Aorta (tissue), 5 donors: ENCODE data around the gene STAT4. TPM values are rescaled to one million over a fixed set of nuclear protein-coding genes. Genes with fewer than 3 reads are reported as not detected.

Experiments used
- ATAC-seq: fragments of 200-7000 bp; cut with Tn5 transposase; one replicate; pipeline ENCODE4 v1.9.1; 2022; ENCODE audit warnings: moderate library complexity; ENCODE audit not compliant: low FRiP score
- DNase-seq, 2 donors: peaks; one replicate each; pipeline ENCODE4 v3.0.0-alpha.2; 2020
- H3K27ac ChIP-seq, 2 donors: one replicate each; pipeline ENCODE4 v1.5.1; 2013; ENCODE audit warnings: low read length in 2 of 2, mild to moderate bottlenecking in 2 of 2, moderate library complexity in 2 of 2, control low read depth in 1 of 2, inconsistent platforms in 1 of 2, low read depth in 1 of 2
- H3K27me3 ChIP-seq, 2 donors: one replicate each; pipeline ENCODE4 v1.6.1; 2013; ENCODE audit warnings: control low read depth in 1 of 2, low read length in 1 of 2, mild to moderate bottlenecking in 1 of 2, moderate library complexity in 1 of 2; ENCODE audit not compliant: insufficient read depth in 2 of 2, control insufficient read depth in 1 of 2
- H3K36me3 ChIP-seq, 2 donors: one replicate each; pipeline ENCODE4 v1.6.1; 2013; ENCODE audit warnings: control low read depth in 1 of 2, low read length in 1 of 2, mild to moderate bottlenecking in 1 of 2; ENCODE audit not compliant: insufficient read depth in 2 of 2, control insufficient read depth in 1 of 2
- H3K4me1 ChIP-seq, 2 donors: one replicate each; pipeline ENCODE4 v1.6.1; 2013; ENCODE audit warnings: low read length in 2 of 2, control low read depth in 1 of 2, mild to moderate bottlenecking in 1 of 2, moderate library complexity in 1 of 2; ENCODE audit not compliant: insufficient read depth in 2 of 2, control insufficient read depth in 1 of 2
- H3K4me3 ChIP-seq, 2 donors: one replicate each; pipeline ENCODE4 v1.5.1; 2013; ENCODE audit warnings: low read length in 2 of 2, control low read depth in 1 of 2, mild to moderate bottlenecking in 1 of 2
- H3K9me3 ChIP-seq: one replicate; pipeline ENCODE4 v1.6.1; 2013; ENCODE audit warnings: mild to moderate bottlenecking, low read length; ENCODE audit not compliant: control insufficient read depth
- WGBS, 2 donors: extraction: QIAGEN DNeasy Blood & Tissue Kit; methylation state at CpG; one replicate each; pipeline ENCODE4 v1.1.7; 2013; 5-methylcytosine and 5-hydroxymethylcytosine counted together
- intact Hi-C, 2 donors: fragments of 100-400 bp; cut with DNase I; formaldehyde crosslinking; loops; one replicate each; pipeline versions ENCODE4 v1.14.2 to v1.15.0; 2022
- polyA plus RNA-seq, 2 donors: library from polyadenylated mRNA; stranded (reverse); fragments of 200-250 nt; gene quantifications; one replicate each; pipeline ENCODE4 v1.2.3, GENCODE V29; 2013
- total RNA-seq, 2 donors: library from RNA; stranded (reverse); fragmentation: NEBNext Ultra II Directional; extraction: Animal tissue kit (Norgen Biotek cat#: 25700); gene quantifications; one replicate each; pipeline ENCODE4 v1.2.1, GENCODE V29; 2021
- donor health status: healthy with polysubstance abuse.
- donor health status: Bipolar disorder and iron deficiency.
- donor health status: DM: no; HTN: no; CAD: no.
- donor health status: DM: no; HTN: no; CAD: no.
- donor health status: DM: yes; HTN: yes; CAD: no.

STAT4 gene
- total and polyA plus RNA-seq, 4 donors, result 1.1 to 7.7 (median 3.0) TPM

GRCh38 chr2:191103774-191104173, 47.0 kb downstream of the STAT4 start:
- intact Hi-C loops, result no loop called here
- ATAC-seq (no peak), DNase-seq (no peak)
- WGBS, 2 donors, result 94% methylated on average over 1 of the region's 1 CpG
- Histone ChIP-seq H3K27ac (no peak overlapping the region), H3K9me3 (no peaks in the 10 kb centered on the region), H3K36me3 (no peaks in the 10 kb centered on the region), H3K27me3 (no peaks in the 10 kb centered on the region), H3K4me1 (no peaks in the 10 kb centered on the region), H3K4me3 (no peak overlapping the region)

DNA sequence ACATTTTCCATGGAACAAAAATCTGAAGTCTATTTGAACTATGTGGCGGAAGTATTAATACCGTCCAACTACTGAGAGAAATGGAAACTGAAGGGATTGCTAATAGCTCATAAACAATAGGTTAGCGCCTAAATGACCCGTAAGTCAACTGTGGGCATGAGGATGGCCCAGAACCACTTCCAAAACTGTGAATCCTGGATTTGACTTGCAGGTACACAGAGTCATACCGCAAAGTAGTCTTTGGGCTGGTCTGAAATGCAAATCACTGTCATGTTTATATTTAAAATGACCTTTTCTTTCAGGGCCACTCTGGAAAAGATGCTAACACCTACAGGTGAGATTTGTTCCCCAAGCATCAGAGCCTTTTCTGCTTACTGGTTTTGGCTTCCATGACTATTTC, 50.6 kb downstream of the STAT4 start:
- Histone ChIP-seq H3K4me1 (no peaks in the 10 kb centered on the region), H3K27me3 (no peaks in the 10 kb centered on the region), H3K9me3 (no peaks in the 10 kb centered on the region), H3K27ac (no peak overlapping the region), H3K4me3 (no peak overlapping the region), H3K36me3 (no peaks in the 10 kb centered on the region)
- intact Hi-C loops, result no loop called here
- ATAC-seq (no peak), DNase-seq (no peak)
- 97 to 98% methylated on average over 5 of the region's 5 CpGs for WGBS, 2 donors

GRCh38 chr2:191087311-191087710, 63.5 kb downstream of the STAT4 start:
- H3K4me1 ChIP-seq, result no peaks in the 10 kb centered on the region
- H3K36me3 ChIP-seq, result no peaks in the 10 kb centered on the region
- H3K27ac ChIP-seq, result no peak overlapping the region
- no peaks in the 10 kb centered on the region for H3K9me3 ChIP-seq
- ATAC-seq, result no peak
- no peaks in the 10 kb centered on the region for H3K27me3 ChIP-seq
- intact Hi-C loops, result no loop called here
- 98 to 100% methylated on average over 2 of the region's 2 CpGs for WGBS, 2 donors
- H3K4me3 ChIP-seq, result no peak overlapping the region
- no peak for DNase-seq

DNA sequence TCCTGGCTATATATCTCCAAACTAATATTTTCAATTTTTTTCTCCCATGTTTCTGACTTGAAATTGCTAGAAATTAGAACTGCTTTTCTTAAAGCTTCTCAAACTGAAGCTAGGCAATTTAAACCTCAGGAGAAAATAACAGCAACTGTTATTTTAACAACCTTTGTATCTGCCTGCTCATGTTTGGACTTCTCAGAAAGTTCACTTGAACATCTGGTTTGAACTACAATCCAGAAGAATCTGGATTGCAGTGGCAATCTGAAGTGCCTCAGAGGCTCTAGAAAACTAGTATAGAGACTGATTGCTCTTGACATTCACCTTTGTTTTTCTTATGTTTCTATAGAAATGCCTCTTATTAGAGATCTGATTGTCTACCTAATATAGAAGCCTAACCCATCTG, 64.1 kb downstream of the STAT4 start:
- H3K27ac ChIP-seq, result no peak overlapping the region
- H3K9me3 ChIP-seq, result no peaks in the 10 kb centered on the region
- intact Hi-C loops, result no loop called here
- H3K27me3 ChIP-seq, result no peaks in the 10 kb centered on the region
- no peaks in the 10 kb centered on the region for H3K4me1 ChIP-seq
- no peak overlapping the region for H3K4me3 ChIP-seq
- H3K36me3 ChIP-seq, result no peaks in the 10 kb centered on the region
- ATAC-seq, result no peak
- DNase-seq, result no peak

DNA sequence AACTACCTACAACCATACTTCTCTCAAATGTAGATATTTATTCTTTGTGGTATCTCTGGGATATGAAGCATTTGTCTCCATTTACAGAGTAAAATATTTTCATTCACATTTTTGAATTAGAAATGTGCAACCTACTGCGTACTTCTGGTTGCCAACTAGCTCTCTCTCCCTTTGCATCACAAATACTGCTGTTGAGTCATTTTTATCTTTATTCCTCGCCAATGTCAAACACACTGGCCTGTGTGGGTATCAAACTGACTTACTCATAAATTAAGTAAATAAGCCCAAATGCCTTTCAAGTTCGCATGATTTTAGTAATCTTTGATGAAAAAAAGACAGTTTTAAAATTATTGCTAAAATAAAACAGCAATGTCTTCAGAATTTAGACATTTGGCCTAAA, 67.3 kb downstream of the STAT4 start:
- DNase-seq (no peak), ATAC-seq (no peak)
- Histone ChIP-seq H3K36me3 (no peaks in the 10 kb centered on the region), H3K4me3 (no peak overlapping the region), H3K9me3 (no peaks in the 10 kb centered on the region), H3K27me3 (no peaks in the 10 kb centered on the region), H3K27ac (no peak overlapping the region), H3K4me1 (no peaks in the 10 kb centered on the region)
- intact Hi-C loops, result no loop called here
- 91 to 97% methylated on average over 3 of the region's 3 CpGs for WGBS, 2 donors

GRCh38 chr2:191082321-191082720, 68.5 kb downstream of the STAT4 start:
- Histone ChIP-seq H3K9me3 (no peaks in the 10 kb centered on the region), H3K27ac (no peak overlapping the region), H3K36me3 (no peaks in the 10 kb centered on the region), H3K4me3 (no peak overlapping the region), H3K4me1 (no peaks in the 10 kb centered on the region), H3K27me3 (no peaks in the 10 kb centered on the region)
- ATAC-seq (no peak), DNase-seq (no peak)
- intact Hi-C loops, result no loop called here
- WGBS, 2 donors, result 90 to 91% methylated on average over 2 of the region's 2 CpGs

DNA sequence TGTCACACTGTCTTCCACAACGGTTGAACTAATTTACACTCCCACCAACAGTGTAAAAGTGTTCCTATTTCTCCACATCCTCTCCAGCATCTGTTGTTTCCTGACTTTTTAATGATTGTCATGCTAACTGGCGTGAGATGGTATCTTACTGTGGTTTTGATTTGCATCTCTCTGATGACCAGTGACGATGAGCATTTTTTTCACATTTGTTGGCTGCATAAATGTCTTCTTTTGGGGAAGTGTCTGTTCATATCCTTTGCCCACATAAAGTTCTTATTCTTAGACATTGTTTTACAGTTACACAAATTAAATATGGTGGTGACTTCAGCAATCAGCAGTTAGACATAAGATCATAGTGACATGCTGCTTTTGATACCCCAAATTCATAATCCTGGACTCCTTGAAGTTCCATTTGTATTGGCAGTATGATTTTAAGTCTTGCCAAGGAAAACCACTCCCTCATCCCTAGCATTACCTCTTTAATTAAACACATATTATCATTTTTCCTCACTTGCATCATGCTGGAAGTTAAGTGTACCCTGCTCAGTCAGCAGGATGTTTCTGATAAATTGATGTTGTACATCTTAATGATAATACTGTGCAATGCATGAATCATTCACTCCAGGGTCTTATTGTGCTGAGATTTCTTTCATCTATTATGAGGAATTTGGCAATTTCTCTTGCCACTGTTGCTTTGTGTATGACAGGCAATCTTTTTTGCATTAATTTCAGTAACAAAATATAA, 69.2 kb downstream of the STAT4 start:
- 67 to 70% methylated on average over 3 of the region's 3 CpGs for WGBS, 2 donors
- Histone ChIP-seq H3K4me3 (no peak overlapping the region), H3K27me3 (no peaks in the 10 kb centered on the region), H3K4me1 (no peaks in the 10 kb centered on the region), H3K9me3 (no peaks in the 10 kb centered on the region), H3K36me3 (no peaks in the 10 kb centered on the region), H3K27ac (no peak overlapping the region)
- intact Hi-C loops, result no loop called here
- ATAC-seq (no peak), DNase-seq (no peak)

GRCh38 chr2:191078165-191078867, 72.5 kb downstream of the STAT4 start:
- no peak overlapping the region for H3K27ac ChIP-seq
- ATAC-seq (no peak), DNase-seq (no peak)
- no peaks in the 10 kb centered on the region for H3K9me3 ChIP-seq
- WGBS, 2 donors, result 63 to 64% methylated on average over 3 of the region's 3 CpGs
- H3K27me3 ChIP-seq, result no peaks in the 10 kb centered on the region
- H3K36me3 ChIP-seq, result no peaks in the 10 kb centered on the region
- H3K4me3 ChIP-seq, result no peak overlapping the region
- no peaks in the 10 kb centered on the region for H3K4me1 ChIP-seq
- intact Hi-C loops, result no loop called here

GRCh38 chr2:191070276-191070675, 80.5 kb downstream of the STAT4 start:
- Histone ChIP-seq H3K4me3 (no peak overlapping the region), H3K4me1 (no peaks in the 10 kb centered on the region), H3K27ac (no peak overlapping the region), H3K36me3 (no peaks in the 10 kb centered on the region), H3K9me3 (no peaks in the 10 kb centered on the region), H3K27me3 (no peaks in the 10 kb centered on the region)
- 88 to 95% methylated on average over 1 of the region's 1 CpG for WGBS, 2 donors
- ATAC-seq (no peak), DNase-seq (no peak)
- intact Hi-C loops, result no loop called here
